Measurements from ENCODE around the gene STIM1.

STIM1 gene

DNA sequence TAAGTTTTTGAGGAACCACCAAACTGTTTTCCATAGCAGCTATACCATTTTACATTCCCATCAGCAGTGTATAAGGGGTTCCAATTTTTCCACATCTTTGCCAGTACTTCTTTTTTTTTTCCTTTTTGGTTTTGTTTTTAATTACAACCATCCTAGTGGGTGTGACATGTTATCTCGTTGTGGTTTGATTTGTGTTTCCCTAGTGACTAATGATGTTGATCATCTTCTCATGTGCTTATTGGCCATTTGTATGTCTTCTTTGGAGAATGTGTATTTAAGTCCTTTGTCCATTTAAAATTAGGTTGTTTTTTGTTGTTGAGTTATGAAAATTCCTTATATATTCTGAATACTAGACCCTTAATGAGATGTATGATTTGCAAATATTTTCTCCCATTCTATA is 59.3 kb downstream of the STIM1 start:
- H3K4me3 ChIP-seq (ENCODE audit: low read depth, low read length): no peak overlapping the region
- TF ChIP-seq, protein P1, sequence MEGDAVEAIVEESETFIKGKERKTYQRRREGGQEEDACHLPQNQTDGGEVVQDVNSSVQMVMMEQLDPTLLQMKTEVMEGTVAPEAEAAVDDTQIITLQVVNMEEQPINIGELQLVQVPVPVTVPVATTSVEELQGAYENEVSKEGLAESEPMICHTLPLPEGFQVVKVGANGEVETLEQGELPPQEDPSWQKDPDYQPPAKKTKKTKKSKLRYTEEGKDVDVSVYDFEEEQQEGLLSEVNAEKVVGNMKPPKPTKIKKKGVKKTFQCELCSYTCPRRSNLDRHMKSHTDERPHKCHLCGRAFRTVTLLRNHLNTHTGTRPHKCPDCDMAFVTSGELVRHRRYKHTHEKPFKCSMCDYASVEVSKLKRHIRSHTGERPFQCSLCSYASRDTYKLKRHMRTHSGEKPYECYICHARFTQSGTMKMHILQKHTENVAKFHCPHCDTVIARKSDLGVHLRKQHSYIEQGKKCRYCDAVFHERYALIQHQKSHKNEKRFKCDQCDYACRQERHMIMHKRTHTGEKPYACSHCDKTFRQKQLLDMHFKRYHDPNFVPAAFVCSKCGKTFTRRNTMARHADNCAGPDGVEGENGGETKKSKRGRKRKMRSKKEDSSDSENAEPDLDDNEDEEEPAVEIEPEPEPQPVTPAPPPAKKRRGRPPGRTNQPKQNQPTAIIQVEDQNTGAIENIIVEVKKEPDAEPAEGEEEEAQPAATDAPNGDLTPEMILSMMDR (conservative IDR thresholded peaks at IDR 0.05; ENCODE audit: low read depth, low read length): no peak
- DNase-seq (ENCODE audit: low read depth): peak; percentile 46

DNA sequence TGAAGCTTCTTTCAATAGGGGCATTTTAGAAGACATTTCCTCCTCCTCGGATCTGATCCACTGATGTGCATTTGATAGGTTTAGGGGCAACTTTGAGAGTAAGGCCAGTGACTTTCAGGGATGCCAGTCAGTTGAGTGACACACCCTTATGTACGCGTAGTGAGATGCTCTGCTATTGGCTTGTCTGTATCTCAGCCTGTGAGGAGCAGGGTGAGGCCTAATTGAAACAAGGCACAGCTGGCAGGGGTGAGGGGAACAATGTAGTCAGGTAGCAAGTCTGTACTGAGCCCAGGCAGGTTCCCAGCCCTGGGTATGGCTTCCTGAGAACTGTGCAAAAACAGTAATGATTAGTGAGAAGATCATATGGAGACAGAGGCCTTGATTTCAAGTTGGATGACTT is 61.5 kb downstream of the STIM1 start:
- no peak overlapping the region for H3K4me3 ChIP-seq (ENCODE audit: low read depth, low read length)
- no peak for DNase-seq (ENCODE audit: low read depth)
- TF ChIP-seq, protein P1 (conservative IDR thresholded peaks at IDR 0.05; ENCODE audit: low read depth, low read length): no peak

DNA sequence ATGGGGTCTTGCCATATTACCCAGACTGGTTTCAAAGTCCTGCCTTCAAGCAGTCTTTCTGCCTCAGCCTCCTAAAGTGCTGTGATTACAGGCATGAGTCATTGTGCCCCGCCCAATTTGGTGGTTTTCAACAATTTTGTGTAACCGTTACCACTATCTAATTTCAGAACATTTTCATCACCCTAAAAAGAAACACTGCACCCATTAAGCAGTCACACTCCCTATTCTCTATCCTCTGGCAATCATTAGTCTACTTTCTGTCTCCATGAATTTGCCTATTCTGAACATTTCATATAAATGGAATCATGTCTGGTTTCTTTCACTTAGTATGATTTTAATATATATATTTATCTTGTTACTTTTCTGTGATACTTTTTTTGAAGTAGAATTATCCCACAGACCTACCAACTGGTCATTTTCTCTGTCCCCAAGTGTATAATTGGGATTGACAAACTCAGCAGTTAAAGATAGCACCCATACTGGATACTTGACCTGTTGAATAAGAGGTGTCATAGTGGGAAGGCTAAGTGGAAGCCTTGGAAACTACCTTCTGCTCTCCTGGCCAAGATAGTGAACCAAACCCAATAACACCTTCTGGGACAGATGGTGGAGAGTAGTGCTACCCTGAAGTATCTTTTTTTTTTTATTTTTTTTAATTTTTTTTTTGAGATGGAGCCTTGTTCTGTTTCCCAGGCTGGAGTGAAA is 64.8 kb downstream of the STIM1 start:
- DNase-seq (ENCODE audit: low read depth): peak; percentile 74
- H3K4me3 ChIP-seq (ENCODE audit: low read depth, low read length): no peak overlapping the region
- TF ChIP-seq, protein P1 (conservative IDR thresholded peaks at IDR 0.05; ENCODE audit: low read depth, low read length): no peak

DNA sequence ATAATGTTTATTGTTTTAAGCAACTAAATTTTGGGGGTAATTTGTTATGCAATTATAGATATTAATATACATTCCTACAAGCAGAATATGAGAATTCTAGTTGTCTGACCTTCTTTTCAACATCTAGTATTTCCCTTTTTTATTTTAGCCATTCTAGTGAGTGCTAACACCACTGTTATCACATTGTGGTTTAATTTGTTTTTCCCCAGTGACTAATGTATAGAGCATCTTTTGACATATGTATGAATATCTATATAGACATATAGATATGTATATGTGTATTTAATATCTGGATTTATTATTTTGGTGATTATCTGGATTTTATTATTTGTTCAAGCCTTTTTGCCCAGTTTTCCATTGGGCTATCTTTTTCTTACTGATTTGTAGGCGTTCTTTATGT is 66.6 kb downstream of the STIM1 start:
- no peak overlapping the region for H3K4me3 ChIP-seq (ENCODE audit: low read depth, low read length)
- no peak for DNase-seq (ENCODE audit: low read depth)
- TF ChIP-seq, protein P1 (conservative IDR thresholded peaks at IDR 0.05; ENCODE audit: low read depth, low read length): no peak

DNA sequence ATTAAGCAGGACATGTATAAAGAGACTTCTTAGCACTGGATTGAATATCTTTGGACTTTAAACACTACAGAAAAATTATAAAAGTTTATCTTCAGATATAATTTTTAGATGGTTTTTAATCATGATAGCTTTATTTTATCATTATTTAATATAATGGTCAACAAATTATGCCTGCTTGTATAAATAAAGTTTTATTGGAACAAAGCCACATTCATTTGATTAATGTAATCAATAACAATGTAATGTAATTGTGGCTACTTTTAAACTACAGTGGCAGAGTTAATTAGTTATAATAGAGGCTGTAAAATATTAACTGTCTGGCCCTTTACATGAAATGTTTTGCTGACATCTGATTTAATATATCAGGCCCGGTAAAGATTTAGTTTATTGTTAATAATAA is 70.0 kb downstream of the STIM1 start:
- no peak overlapping the region for H3K4me3 ChIP-seq (ENCODE audit: low read depth, low read length)
- TF ChIP-seq, protein P1 (conservative IDR thresholded peaks at IDR 0.05; ENCODE audit: low read depth, low read length): no peak

DNA sequence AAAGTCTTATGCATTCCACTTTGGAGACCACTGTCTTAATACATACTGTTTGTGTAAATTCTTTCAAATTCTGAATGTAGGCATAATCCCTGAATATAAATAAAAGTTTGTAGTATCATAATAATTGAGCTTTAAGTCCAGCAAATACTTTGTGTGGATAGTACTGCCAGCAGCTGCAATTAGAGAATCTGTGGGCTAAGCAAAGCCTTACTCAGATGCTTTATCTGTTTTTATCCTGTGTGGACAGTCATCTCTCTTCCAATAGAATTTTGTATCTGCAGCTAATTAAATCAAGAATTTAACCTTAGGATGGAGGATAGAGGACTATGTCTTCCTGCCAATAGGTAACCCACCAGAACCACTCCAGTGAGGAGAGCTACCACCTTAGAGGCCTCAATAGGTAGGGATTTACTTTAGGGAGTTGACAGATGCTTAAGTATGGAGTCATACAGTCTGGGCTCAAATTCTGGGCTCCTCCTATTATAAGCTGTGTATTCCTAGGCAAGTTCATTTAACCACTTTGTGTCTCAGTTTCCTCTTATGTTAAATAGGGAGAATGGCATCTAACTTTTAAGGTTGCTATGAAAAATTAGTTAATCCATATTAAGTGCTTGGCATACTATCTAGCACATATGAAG is 71.1 kb downstream of the STIM1 start:
- TF ChIP-seq, protein P1 (conservative IDR thresholded peaks at IDR 0.05; ENCODE audit: low read depth, low read length): no peak
- H3K4me3 ChIP-seq (ENCODE audit: low read depth, low read length): no peak overlapping the region
- no peak for DNase-seq (ENCODE audit: low read depth)

More for the DNA sequence above, 70.0 kb downstream of the STIM1 start:
- DNase-seq (ENCODE audit: low read depth): no peak
